Stimulated activated naive CD4-positive, alpha-beta T cell (primary cell): Measurements from ENCODE around the gene ZNF525.
A peak's percentile ranks its signal among the peaks of the same experiment; 100 is the strongest.
"Not testable (repeated sequence)": the region's sequence is repeated elsewhere in the genome, so short reads cannot be mapped to it uniquely, and the experiment has no call there.

Experiments used
- DNase-seq, 6 experiments: peaks; one replicate each; lab custom pipeline; 2025; lab: John Stamatoyannopoulos, UW

Gene ZNF525

DNA sequence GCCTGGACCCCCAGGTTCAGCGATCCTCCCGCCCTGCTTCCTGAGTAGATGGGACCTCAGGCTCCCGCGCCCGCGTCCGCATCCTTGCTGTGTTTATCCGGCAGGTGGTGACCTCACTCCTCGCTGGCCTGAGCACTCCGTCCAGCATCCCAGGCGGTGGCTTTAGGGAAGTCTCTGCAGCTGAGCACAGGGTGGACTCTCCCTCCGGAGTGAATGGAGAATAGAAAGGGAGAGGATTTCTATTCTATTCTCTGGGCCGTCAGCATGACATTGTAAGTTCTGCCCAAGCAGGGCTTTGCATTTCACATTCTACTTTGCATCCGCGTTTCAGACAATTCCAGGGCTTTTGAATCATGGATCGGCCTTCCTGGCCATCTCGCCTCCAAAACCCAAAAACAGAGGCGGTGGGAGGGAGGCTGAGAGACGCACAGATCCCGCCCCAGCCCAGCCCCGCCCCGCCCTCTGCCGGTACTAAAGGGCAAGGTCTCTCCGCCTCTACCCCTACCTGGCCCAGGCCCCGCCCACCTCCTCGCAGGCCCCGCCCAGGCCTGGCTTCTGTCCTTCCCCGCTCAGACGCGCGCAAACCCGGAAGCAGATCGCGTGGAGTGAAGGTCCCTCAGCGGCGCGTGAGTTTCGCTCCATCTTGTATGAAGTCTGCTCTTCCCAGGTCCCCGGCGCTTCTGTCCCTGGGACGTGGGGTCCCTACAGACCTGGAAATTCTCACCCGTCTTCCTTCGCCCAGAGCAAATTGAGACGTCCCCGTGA, at the start of gene ZNF525:
ZNF525 (plus strand) TSS at position 572 of the 765 bp plus-strand sequence. CDS start 6,577 bp downstream, outside the sequence.
- peak; percentile 91 to 97 (median 96) for DNase-seq

DNA sequence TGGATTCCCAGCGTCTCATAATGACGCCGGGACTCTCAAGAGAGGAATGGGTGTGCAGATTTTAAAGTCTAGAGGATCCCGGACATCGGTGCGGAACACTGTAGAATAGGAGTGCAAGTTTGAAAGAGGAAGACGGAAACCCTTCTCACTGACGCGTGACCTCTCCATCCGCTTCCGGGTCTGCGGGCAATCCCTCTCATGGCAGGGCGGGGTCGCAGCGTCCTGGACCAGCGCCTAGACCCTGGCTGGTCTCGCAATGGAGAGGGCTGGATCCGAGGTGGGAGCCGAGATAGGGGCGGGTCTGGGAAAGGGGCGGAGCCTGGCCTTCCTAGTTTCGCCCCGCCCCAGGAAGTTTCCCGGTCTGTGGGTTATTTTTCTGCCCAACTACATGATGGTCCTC, 36.5 kb upstream of the ZNF525 start:
- DNase-seq: peak in 2 of 6 experiments; percentile 3 to 6

DNA sequence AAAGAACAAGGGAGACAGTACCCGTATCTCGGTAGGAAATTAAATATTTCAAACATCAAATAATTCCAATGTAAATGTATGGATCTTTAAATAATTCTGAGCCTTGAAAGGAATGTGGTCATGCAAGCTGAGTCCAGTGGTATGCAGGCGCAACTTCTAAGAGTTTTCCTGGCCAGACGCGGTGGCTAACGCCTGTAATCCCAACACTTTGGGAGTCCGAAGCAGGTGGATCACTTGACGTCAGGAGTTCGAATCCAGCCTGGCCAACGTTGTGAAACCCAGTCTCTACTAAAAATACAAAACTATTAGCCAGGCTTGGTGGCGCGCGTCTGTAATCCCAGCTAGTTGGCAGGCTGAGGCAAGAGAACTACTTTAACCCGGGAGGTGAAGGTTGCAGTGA, 33.0 kb upstream of the ZNF525 start:
- DNase-seq: no peak

DNA sequence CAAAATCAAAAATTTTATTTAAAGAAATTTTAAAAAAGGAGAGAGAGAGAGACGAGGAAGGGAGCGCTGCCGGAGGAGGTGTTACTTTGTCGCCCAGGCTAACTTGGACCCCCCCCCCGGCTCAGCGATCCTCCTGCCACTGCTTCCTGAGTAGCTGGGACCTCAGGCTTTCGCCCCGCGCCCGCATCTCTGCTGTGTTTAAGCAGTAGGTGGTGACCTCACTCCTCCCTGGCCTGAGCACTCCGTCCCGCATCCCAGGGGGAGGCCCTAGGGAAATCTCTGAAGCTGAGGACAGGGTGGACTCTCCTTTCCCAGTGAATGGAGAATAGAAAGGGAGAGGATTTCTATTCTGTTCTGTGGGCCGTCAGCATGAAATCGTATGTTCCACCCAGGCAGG, 32.4 kb upstream of the ZNF525 start:
- peak in 4 of 6 experiments; percentile 13 to 51 (median 42) for DNase-seq

DNA sequence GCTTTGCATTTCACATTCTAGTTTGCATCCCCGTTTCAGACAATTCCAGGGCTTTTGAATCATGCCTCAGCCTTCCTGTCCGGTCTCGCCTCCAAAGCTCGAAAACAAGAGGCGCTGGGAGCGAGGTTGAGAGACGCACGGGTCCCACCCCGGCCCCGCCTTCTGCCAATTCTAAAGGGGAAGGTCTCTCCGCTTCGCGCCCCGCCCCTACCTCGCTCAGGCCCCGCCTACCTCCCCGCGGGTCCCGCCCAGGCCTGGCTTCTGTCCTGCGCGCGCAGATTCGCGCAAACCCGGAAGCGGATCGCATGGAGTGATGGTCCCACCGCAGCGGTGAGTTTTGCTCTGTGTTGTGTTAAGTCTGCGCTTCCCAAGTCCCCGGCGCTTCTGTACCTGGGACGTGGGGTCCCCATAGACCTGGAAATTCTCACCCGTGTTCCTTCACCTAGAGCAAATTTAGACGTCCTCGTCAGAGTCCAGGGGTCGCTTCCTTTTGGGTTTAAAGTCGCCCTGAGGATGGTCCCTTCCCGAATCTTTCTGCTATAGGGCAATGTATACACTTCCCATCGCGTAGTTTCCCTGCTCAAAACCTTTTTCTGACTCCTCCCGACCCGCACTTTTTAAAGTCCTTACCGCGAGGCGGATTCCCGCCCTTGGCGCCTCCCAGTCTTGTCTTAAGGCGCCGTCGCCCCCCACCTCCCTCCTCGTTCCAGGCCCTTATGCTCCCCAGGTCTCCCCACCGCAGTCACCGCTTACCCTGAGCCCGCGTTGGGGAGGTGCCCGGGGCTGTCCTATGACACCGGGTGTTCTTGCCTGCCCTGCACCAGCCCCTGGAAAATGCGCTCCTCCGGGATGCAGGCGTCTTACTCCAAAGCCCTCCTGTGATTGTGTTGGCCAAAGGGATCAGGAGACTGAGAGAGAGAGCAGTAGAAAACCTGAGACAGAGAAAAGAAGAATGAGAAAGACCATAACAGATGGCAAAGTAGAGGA, 31.7 kb upstream of the ZNF525 start, which contains the start of gene ZNF845:
ZNF845 (plus strand) TSS at position 287 of the 987 bp plus-strand sequence. CDS start 7,559 bp downstream, outside the sequence.
- peak; percentile 91 to 97 (median 95) for DNase-seq

DNA sequence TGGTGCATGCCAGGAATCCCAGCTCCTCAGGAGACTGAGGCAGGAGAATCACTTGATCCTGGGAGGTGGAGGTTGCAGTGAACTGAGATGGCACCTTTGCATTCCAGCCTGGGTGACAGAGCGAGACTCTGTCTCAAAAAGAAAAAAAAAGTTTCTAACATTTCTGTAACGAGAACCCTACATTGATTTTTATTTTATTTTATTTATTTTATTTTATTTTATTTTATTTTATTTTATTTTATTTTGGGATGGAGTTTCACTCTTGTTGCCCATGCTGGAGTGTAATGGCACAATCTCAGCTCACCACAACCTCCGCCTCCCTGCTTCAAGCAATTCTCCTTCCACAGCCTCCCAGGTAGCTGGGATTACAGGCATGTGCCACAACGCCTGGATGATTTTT, 21.1 kb upstream of the ZNF525 start:
- DNase-seq: not testable (repeated sequence)

DNA sequence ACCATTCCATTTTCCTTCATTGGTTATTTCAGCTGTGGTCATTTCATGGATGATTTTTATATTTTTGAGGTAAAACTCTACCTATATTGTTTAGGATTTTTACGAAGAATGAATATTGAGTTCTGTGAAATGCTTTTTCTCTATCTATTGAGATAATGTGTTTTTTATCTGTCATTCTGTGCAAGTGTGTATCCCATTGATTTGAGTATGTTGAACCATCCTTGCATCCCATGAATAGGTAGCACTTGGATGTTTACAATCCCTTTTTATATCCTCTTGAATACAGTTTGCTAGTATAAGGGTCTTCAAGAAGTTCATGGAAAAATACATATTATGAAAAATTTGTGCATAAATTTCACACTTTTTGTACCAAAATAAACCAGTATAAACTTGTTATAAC, 9.8 kb upstream of the ZNF525 start:
- DNase-seq: no peak

DNA sequence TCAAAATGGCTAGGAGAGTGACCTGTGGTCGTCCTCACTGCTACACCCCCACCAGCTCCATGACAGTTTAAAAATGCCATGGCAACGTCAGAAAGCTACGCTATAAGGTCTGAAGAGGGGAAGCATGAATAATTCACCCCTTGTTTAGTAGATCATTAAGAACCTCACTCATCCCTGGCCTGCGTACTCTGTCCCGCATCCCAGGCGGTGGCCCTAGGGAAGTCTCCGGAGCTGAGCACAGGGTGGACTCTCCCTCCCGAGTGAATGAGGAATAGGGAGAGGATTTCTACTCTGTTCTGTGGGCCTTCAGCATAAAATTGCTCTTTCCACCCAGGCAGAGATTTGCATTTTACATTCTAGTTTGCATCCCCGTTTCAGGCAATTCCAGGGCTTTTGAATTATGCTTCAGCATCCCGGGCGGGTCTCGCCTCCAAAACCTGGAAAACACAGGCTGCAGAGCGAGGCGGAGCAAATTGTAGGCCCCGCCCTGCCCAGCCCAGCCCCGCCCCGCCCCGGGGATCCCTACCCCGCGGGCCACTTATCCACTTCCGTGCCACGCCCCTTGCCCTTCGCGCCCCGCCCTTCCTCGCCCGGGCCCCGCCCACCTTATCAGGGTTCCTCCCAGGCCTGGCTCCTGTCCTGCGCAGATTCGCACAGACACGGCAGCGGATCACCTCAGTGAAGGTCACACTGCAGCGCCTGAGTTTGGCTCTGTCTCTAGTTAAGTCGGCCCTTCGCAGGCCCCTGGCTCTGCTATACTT, 7.5 kb upstream of the ZNF525 start:
- DNase-seq: no peak

DNA sequence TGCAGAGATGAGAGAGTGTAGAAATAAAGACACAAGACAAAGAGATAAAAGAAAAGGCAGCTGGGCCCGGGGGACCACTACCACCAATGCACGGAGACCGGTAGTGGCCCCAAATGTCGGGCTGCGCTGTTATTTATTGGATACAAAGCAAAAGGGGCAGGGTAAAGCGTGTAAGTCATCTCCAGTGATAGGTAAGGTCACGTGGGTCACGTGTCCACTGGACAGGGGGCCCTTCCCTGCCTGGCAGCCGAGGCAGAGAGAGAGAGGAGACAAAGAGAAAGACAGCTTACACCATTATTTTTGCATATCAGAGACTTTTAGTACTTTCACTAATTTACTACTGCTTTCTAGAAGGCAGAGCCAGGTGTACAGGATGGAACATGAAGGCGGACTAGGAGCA, 5.4 kb upstream of the ZNF525 start:
- DNase-seq: not testable (repeated sequence)

DNA sequence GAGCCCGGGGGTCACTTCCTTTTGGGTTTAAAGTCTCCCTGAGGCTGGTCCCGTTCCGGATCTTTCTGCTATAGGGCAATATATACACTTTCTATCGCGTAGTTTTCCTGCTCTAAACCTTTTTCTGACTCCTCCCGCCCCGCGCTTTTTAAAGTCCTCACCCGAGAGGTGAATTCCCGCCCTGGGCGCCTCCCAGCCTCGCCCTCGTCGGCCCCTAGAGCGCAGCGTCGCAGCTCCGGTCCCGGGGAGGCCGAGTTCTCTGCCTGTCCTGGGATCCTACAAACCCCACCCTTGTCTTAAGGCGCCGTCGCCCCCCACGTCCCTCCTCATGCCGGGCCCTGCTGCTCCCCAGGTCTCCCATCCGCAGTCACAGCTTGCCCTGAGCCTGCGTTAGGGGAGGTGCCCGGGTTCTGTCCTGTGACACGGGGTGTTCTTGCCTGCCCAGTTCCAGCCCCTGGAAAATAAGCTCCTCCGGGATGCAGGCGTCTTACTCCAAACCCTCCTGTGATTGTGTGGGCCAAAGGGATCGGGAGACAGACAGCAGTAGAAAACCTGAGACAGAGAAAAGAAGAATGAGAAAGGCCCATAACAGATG, 491 bp downstream of the ZNF525 start:
- DNase-seq: peak in 2 of 6 experiments; percentile 44 to 50

DNA sequence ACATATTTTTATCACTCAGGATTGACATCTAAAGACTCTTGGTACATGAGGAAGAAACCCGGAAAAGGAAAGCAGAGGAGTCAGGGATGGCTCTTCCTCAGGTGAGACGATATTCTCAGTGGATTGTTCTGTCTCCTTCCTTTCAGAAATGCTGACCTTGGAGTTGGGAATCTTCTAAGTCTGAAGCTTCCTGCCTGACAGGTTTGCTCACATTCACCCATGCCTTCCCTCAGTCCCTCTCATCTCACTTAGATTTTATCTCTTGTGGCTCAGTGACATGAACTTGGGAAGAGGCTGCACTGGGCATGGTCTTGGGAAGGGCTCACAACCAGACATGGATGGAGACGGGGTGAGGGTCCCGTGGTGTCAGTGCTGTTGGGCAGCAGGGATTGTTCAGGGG, 6.7 kb downstream of the ZNF525 start:
- no peak for DNase-seq

DNA sequence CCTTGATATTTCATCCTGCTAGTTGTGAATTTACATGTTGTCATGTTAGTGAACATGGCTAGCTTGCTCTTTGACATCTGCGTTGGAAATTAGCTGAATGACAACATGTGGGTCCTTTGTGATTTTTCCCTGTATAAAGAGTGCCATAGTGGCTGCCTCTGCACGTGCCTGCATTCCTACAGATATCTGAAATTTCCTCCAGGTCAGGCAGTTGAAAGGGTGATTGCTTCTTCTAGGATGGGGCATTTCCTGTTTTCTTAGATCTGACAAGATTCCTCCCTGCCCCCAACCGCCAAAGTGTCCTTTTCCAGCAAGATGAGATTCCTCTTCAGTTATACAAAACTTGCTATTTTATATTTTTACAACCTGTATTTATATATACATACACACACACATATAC, 8.8 kb downstream of the ZNF525 start:
- no peak for DNase-seq

DNA sequence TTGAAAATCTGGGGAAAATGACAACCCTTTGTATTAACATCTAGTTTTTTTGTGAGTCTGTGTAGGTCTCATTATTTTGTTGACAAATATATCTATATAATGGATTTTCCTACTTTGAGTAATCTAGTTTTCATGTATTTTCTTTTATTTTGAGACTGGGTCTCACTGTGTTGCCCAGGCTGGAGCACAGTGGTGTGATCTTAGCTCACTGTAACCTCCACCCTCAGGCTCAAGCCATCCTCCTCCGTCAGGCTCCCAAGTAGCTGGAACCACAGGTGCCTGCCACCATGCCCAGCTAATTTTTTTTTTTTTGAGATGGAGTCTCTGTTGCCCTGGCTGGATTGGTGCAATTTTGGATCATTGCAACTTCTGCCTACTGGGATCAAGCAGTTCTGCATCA, 9.2 kb downstream of the ZNF525 start:
- DNase-seq: no peak

DNA sequence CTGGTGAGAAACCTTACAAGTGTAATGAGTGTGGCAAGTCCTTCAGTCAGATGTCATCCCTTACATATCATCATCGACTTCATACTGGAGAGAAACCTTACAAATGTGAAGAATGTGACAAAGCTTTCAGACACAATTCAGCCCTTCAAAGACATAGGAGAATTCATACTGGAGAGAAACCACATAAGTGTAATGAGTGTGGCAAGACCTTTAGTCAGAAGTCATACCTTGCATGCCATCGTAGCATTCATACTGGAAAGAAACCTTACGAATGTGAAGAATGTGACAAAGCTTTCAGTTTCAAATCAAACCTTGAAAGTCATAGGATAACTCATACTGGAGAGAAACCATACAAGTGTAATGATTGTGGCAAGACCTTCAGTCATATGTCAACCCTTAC, 15.9 kb downstream of the ZNF525 start:
- DNase-seq: no peak

DNA sequence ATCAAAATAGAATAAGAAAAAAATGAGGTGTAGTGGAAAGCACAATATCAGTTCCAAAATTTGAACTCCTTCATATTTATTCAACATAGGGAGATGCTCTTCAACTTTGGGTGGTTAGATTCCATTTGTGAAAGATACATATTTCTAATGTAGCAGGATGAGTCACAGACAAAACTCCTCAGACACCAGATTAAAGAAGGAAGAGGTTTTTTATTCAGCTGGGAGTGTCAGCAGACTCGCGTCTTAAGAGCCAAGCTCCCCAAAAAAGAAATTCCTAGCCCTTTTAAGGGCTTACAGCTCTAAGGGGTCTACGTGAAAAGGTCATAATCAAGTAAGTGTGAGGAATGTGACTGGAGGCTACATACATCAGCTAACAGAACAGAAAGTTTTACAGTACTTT, 22.7 kb downstream of the ZNF525 start:
- DNase-seq: no peak

DNA sequence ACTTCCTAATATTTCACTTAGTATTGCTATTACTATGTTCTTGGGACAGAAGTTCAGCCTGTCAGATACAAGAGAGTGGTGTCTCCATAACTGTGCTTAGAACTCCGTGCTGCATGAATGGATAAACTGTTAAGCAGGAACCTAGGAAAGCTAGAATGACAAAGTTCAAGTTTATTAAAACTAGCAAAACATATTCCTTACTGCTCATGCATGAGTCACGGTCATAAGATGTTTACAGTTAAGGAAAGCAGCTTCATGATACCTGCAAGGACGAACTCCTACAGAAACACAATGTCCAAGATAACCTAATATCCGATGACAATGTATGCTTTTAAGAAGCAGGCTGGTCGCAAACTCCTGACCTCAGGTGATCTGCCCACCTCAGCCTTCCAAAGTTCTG, 23.4 kb downstream of the ZNF525 start:
- no peak for DNase-seq

DNA sequence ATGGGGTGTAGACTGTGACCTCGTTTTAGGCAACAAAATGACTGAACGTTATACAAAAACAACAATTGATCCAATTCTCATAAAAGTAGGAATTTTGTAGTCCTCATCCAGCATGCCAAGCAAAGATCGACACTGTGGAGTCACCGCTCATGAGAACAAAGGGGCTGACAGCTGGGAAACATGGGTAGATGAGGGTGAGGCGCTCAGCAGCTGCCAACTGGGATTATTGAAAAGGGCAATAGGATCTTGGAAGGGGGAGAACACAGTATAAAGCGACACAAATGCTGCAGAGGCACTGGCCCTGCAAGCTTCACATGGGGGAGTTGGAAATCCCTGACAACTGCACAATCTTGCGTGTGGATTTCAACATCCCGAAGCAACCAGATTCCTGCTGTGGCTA, 24.1 kb downstream of the ZNF525 start:
- no peak for DNase-seq

DNA sequence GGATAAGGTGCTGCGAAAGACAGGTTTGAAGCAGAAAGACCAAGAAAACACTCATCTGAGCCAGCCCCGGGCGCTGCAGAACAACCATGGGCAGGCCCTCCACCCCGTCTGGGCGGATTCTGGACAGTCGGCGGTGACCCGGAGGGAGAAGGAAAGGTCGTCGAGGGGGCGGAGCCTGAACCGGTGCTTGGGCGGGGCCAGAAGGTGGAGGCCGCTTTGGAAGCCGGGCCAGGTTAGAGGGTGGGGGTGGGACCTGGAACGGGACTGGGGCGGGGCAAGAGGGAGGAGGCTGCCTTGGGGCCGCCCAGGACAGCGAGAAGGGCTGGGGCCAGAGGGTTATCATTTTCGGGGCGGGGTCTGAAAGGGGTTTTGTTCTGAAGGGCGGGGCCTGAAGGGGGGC, 24.5 kb downstream of the ZNF525 start:
- DNase-seq: no peak

DNA sequence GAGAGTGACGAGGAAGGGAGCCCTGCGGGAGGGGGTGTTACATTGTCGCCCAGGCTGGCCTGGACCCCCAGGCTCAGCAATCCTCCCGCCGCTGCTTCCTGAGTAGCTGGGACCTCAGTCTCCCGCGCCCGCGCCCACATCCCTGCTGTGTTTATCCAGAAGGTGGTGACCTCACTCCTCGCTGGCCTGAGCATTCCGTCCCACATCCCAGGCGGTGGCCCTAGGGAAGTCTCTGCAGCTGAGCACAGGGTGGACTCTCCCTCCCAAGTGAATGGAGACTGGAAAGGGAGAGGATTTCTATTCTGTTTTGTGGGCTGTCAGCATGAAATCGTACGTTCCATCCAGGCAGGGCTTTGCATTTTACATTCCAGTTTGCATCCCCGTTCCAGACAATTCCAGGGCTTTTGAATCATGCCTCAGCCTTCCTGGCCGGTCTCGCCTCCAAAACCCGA, 29.0 kb downstream of the ZNF525 start:
- DNase-seq: no peak

DNA sequence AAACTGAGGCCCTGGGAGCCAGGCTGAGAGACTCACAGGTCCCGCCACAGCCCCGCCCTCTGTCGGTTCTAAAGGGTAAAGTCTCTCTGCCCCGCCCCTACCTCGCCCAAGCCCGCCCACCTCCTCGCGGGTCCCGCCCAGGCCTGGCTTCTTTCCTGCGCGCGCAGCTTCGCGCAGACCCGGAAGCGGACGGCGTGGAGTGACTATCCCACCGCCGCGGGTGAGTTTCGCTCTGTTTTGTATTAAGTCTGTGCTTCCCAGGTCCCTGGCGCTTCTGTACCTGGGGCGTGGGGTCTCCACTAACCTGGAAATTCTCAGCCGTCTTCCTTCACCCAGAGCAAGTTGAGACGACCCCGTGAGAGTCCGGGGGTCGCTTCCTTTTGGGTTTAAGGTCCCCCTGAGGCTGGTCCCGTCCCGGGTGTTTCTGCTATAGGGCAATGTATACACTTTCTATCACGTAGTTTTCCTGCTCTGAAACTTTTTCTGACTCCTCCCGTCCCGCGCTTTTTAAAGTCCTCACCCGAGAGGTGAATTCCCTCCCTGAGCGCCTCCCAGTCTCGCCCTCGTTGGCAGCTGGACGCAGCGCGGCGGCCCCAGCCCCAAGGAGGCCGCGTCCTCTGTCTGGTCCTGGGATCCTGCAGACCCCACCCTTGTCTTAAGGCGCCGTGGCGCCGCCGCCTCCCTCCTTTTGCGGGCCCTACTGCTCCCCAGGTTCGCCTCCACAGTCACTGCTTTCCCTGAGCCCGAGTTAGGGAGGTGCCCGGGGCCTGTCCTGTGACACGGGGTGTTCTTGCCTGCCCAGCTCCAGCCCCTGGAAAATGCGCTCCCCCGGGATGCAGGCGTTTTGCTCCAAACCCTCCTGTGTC, 29.7 kb downstream of the ZNF525 start, which contains the start of gene ZNF765:
ZNF765 (plus strand) TSS at position 176 of the 866 bp plus-strand sequence. CDS start 2,867 bp downstream, outside the sequence.
- peak; percentile 90 to 98 (median 94) for DNase-seq
